Measurements from ENCODE around the gene SPECC1L. TPM values are rescaled to one million over a fixed set of nuclear protein-coding genes. Genes with fewer than 3 reads are reported as not detected.
A peak's percentile ranks its signal among the peaks of the same experiment; 100 is the strongest.

The SPECC1L gene
- total and polyA plus RNA-seq, 3 experiments from 2014 or later: 14.9 to 52.1 (median 51.9) TPM

DNA sequence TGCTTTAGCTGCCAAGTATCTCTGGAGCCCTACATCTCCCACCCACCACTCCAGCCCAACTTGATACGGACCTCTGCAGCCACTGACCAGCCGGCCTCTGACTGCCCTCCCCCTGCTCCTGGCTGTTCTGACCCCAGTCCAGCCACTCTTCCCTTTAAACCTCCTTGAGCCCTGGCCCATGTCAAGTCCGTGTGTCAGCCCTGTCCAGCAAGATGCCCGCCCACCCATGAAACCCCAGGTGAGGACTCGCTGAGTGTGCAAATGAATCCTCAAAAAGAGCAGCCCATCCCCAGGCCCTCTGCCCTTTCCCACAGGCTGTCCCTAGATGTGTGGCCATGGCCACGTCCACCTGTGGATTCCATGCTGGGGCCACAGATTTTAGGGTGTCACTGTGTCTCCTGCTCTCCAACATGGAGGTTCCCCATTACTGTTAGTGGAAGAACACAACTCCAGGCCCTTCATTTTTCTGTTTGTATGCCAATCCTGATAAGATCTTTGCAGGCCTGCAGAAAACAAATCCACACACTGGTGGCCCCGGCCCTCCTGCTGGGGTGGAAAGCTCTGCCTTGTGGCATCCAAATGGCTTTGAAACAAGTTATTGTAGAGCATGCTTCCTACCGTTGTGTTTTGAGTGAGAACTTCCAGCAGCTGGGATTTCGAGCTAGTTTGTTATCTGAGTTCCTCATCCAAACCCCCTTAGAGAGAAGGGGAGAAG is 134.1 kb downstream of the SPECC1L start:
- Mint-ChIP-seq H3K27ac (peak overlapping the region in 2 of 8 donors; percentile 34 to 50), H3K4me1 (peaks cover 47 to 55% (median 49%) of the 10 kb centered on the region in 3 donors), H3K9me3 (no peaks in the 10 kb centered on the region), H3K36me3 (peaks cover 0 to 51% (median 8%) of the 10 kb centered on the region in 3 donors), H3K27me3 (no peaks in the 10 kb centered on the region), H3K4me3 (no peak overlapping the region)
- no peaks in the 10 kb centered on the region for H3K36me3 ChIP-seq (ENCODE audit: insufficient read depth, low read length)
- no peaks in the 10 kb centered on the region for H3K27me3 ChIP-seq (ENCODE audit: insufficient read depth, low read length, poor library complexity, severe bottlenecking)
- peaks cover 28% of the 10 kb centered on the region for H3K4me1 ChIP-seq (ENCODE audit: insufficient read depth, low read length)
- ChIA-PET CTCF (no interaction called here), POLR2A (no interaction called here)
- DNase-seq: no peak
- H3K27ac ChIP-seq (ENCODE audit: low read depth, low read length): no peak overlapping the region
- no peaks in the 10 kb centered on the region for H3K9me3 ChIP-seq (ENCODE audit: low read length)
- no peak overlapping the region for H3K4me3 ChIP-seq (ENCODE audit: low read length)

DNA sequence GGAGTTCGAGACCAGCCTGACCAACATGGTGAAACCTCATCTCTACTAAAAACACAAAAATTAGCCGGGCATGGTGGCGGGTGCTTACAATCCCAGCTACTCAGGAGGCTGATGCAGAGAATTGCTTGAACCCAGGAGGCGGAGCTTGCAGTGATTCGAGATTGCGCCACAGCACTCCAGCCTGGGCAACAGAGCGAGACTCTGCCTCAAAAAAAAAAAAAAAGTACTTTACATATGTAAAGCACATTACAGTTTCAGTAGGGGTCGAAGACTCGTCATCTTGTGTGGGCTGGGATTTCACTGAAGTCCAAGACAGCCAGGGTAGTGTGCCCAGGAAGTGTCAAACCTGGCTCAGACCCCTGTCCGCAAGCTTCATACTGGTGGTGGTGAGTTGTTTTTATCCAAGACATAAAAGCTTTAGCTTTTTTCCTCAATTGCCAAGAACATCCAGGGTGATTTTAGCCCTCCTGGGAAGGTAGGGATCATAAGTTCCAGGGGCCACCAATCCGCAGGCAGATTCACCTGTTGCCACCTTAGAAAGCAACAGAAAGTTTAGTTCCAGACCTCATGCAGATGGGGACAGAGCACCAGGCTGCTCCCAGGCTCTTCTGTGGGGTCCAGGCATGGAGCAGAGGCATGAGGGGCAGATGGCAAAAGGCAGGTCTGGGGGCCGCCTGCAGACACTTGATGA is 135.1 kb downstream of the SPECC1L start:
- H3K36me3 Mint-ChIP-seq: peaks cover 0 to 48% (median 8%) of the 10 kb centered on the region in 3 donors
- peaks cover 36% of the 10 kb centered on the region for H3K4me1 ChIP-seq (ENCODE audit: insufficient read depth, low read length)
- POLR2A ChIA-PET: no interaction called here
- no peak overlapping the region for H3K27ac Mint-ChIP-seq
- CTCF ChIA-PET: no interaction called here
- peaks cover 48 to 56% (median 50%) of the 10 kb centered on the region in 3 donors for H3K4me1 Mint-ChIP-seq
- H3K4me3 ChIP-seq (ENCODE audit: low read length): no peak overlapping the region
- H3K9me3 Mint-ChIP-seq: no peaks in the 10 kb centered on the region
- no peak overlapping the region for H3K27ac ChIP-seq (ENCODE audit: low read depth, low read length)
- H3K4me3 Mint-ChIP-seq: no peak overlapping the region
- no peaks in the 10 kb centered on the region for H3K36me3 ChIP-seq (ENCODE audit: insufficient read depth, low read length)
- H3K27me3 ChIP-seq (ENCODE audit: insufficient read depth, low read length, poor library complexity, severe bottlenecking): no peaks in the 10 kb centered on the region
- no peak for DNase-seq
- H3K9me3 ChIP-seq (ENCODE audit: low read length): no peaks in the 10 kb centered on the region
- no peaks in the 10 kb centered on the region for H3K27me3 Mint-ChIP-seq

DNA sequence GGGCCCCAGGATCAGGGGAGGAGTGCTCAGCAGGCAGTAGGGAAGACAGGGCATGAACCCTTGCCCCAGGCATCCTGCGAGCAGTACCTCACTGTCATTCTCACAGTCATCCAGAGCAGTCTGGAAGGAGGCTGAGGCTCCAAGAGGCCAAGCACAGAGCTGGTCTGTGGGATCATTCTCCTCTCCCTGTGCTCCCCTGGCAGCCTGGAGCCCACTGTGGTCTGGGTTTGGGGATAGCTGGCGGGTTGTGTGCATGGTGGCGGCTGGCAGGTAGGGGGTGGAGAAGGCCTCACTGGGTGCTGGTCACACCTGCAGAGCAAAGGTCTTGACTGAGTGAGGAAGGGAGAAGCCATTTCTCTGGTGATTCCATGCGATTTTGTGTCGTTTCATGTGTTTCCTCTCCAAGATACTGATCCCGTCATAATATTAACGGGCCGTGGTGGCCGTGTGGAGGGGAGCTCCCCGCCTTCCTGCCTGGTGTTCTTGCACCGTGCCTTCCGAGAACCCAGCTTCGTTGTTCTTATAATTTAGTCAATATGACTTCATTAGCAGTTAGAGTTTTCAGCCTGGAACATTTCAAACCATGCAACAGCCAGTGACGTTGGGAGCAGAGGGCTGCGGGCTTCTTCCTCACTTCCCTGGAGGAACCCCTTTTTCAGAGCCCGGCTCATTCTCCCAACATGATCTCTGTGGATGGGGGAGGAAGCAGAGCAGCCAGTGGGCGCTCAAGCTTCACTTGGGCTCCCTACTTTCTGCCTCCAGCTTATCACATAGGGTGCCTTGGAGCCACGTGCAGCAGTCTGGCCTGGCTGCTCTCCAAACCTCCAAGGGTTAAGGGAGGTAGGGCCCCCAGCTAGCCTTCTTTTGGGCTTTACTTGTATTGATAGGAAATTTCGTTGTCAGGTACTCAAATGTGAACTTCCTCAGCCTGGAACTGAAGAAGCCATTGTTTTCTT is 136.0 kb downstream of the SPECC1L start:
- peaks cover 36% of the 10 kb centered on the region for H3K4me1 ChIP-seq (ENCODE audit: insufficient read depth, low read length)
- CTCF ChIA-PET: no interaction called here
- H3K9me3 Mint-ChIP-seq: no peaks in the 10 kb centered on the region

DNA sequence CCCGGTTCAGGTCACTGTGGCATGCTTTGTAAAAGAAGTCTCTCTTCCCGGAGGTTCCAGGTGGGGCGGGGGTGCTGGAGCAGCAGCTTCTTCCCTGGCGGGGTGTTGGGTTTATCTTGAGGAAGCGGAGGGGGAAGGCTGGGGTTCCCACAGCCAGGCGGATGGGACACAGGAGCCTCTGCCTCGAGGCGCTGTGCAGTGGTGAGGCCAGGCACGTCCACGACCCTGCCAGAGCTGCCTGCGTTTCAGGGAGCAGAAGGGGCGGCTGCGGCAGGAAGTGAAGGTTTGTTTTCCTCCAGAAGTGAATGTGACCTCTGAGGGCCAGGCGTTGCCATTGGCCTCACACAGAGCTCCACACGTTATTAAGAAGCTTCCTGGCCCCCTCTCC is 136.6 kb downstream of the SPECC1L start:
- ChIA-PET POLR2A (no interaction called here), CTCF (no interaction called here)
- H3K4me3 ChIP-seq (ENCODE audit: low read length): no peak overlapping the region
- Mint-ChIP-seq H3K36me3 (peaks cover 0 to 42% (median 5%) of the 10 kb centered on the region in 3 donors), H3K4me1 (peaks cover 40 to 48% (median 40%) of the 10 kb centered on the region in 3 donors), H3K27me3 (no peaks in the 10 kb centered on the region), H3K4me3 (peak overlapping the region in 1 of 7 donors; percentile 3), H3K27ac (peak overlapping the region in 2 of 8 donors; percentile 50 to 74), H3K9me3 (no peaks in the 10 kb centered on the region)
- peak in 1 of 5 donors; percentile 31 for DNase-seq
- no peak overlapping the region for H3K27ac ChIP-seq (ENCODE audit: low read depth, low read length)
- peaks cover 36% of the 10 kb centered on the region for H3K4me1 ChIP-seq (ENCODE audit: insufficient read depth, low read length)
- H3K9me3 ChIP-seq (ENCODE audit: low read length): no peaks in the 10 kb centered on the region
- no peaks in the 10 kb centered on the region for H3K27me3 ChIP-seq (ENCODE audit: insufficient read depth, low read length, poor library complexity, severe bottlenecking)
- H3K36me3 ChIP-seq (ENCODE audit: insufficient read depth, low read length): no peaks in the 10 kb centered on the region

More for the DNA sequence above, 136.0 kb downstream of the SPECC1L start:
- Histone ChIP-seq H3K27ac (ENCODE audit: low read depth, low read length) (no peak overlapping the region), H3K4me3 (ENCODE audit: low read length) (no peak overlapping the region), H3K36me3 (ENCODE audit: insufficient read depth, low read length) (no peaks in the 10 kb centered on the region), H3K9me3 (ENCODE audit: low read length) (no peaks in the 10 kb centered on the region), H3K27me3 (ENCODE audit: insufficient read depth, low read length, poor library complexity, severe bottlenecking) (no peaks in the 10 kb centered on the region)
- POLR2A ChIA-PET: no interaction called here
- H3K4me1 Mint-ChIP-seq: peaks cover 40 to 48% (median 41%) of the 10 kb centered on the region in 3 donors
- peak overlapping the region in 3 of 8 donors; percentile 50 to 74 (median 68) for H3K27ac Mint-ChIP-seq
- no peak for DNase-seq
- H3K36me3 Mint-ChIP-seq: peaks cover 0 to 43% (median 6%) of the 10 kb centered on the region in 3 donors
- H3K4me3 Mint-ChIP-seq: peak overlapping the region in 1 of 7 donors; percentile 3
- no peaks in the 10 kb centered on the region for H3K27me3 Mint-ChIP-seq

DNA sequence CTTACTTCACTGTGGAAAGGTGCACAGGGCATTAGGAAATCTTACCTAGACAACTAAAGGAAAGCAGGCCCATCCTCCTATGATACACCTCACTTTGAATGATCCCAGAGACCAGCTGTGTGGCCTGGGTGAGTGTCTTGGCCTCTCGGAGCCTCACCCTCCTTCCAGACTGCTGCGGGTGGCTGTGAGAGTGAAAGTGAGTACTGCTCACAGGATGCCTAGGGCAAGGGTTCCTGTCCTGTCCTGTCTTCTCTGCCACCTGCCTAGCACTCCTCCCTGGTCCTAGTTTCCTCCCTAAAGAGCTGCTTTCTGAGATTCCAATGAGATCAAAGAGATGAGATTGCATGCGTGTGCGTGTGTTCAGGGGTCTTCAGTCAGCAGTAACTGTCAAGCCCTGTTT is 137.3 kb downstream of the SPECC1L start:
- ChIA-PET CTCF (no interaction called here), POLR2A (no interaction called here)
- H3K4me3 Mint-ChIP-seq: no peak overlapping the region
- peaks cover 0 to 43% (median 5%) of the 10 kb centered on the region in 3 donors for H3K36me3 Mint-ChIP-seq
- H3K27me3 ChIP-seq (ENCODE audit: insufficient read depth, low read length, poor library complexity, severe bottlenecking): no peaks in the 10 kb centered on the region
- DNase-seq: no peak
- no peaks in the 10 kb centered on the region for H3K9me3 Mint-ChIP-seq
- H3K27ac Mint-ChIP-seq: peak overlapping the region in 4 of 8 donors; percentile 67 to 83 (median 72)
- peaks cover 40 to 48% (median 40%) of the 10 kb centered on the region in 3 donors for H3K4me1 Mint-ChIP-seq
- H3K4me3 ChIP-seq (ENCODE audit: low read length): no peak overlapping the region
- H3K9me3 ChIP-seq (ENCODE audit: low read length): no peaks in the 10 kb centered on the region
- H3K36me3 ChIP-seq (ENCODE audit: insufficient read depth, low read length): no peaks in the 10 kb centered on the region
- H3K4me1 ChIP-seq (ENCODE audit: insufficient read depth, low read length): peaks cover 36% of the 10 kb centered on the region
- no peaks in the 10 kb centered on the region for H3K27me3 Mint-ChIP-seq
- no peak overlapping the region for H3K27ac ChIP-seq (ENCODE audit: low read depth, low read length)

DNA sequence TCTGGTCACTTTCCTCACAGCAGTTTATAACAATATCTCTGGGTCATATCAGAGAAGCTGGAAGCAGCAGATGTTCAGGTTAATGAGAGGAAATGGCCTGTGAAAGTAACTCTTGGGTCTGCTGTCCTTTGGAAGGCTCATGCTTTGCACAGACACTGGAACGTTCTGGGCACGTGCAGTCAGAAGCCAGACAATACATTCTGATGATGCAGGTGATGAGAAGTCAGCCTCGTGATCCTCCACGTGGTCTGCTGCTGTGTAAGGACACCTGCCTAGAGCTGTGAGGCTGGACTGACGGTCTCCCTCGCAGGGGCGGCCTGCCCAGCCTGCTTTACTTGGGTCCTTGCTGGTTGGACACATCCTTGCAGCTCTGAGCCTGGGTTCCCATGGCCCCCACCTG is 138.0 kb downstream of the SPECC1L start:
- no peak overlapping the region for H3K27ac ChIP-seq (ENCODE audit: low read depth, low read length)
- H3K27ac Mint-ChIP-seq: peak overlapping the region in 2 of 8 donors; percentile 5 to 52
- POLR2A ChIA-PET: no interaction called here

DNA sequence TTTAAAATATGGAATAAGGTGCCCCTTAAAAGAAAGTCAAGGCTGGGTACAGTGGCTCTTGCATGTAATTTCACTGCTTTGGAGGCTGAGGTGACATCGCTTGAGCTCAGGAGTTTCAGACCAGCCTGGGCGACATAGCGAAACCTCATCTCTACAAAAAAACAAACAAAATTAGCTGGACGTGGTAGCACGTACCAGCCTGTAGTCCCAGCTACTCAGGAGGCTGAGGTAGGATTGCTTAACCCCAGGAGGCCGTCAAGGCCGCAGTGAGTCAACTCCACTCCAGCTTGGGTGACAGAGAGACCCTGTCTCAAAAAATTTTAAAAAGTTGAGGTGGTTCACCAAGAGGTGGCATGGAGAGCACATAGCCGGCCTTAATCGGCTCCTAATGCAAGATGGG is 139.1 kb downstream of the SPECC1L start:
- Mint-ChIP-seq H3K4me1 (peaks cover 40 to 48% (median 40%) of the 10 kb centered on the region in 3 donors), H3K36me3 (peaks cover 0 to 44% (median 0%) of the 10 kb centered on the region in 3 donors), H3K4me3 (peak overlapping the region in 6 of 7 donors; percentile 17 to 77 (median 60)), H3K27ac (peak overlapping the region; percentile 4 to 91 (median 70)), H3K27me3 (no peaks in the 10 kb centered on the region), H3K9me3 (no peaks in the 10 kb centered on the region)
- Histone ChIP-seq H3K36me3 (ENCODE audit: insufficient read depth, low read length) (peaks cover 4% of the 10 kb centered on the region), H3K27ac (ENCODE audit: low read depth, low read length) (no peak overlapping the region), H3K27me3 (ENCODE audit: insufficient read depth, low read length, poor library complexity, severe bottlenecking) (no peaks in the 10 kb centered on the region), H3K4me1 (ENCODE audit: insufficient read depth, low read length) (peaks cover 36% of the 10 kb centered on the region), H3K4me3 (ENCODE audit: low read length) (no peak overlapping the region), H3K9me3 (ENCODE audit: low read length) (no peaks in the 10 kb centered on the region)
- ChIA-PET CTCF (interaction anchor here (1.1 to 2.9 kb wide), 2 partner anchors 14 to 76 kb away, joined by 3 to 11 read pairs; no protein-coding TSS in a partner anchor), POLR2A (no interaction called here)
- DNase-seq: peak in 1 of 5 donors; percentile 31

More for the DNA sequence above, 138.0 kb downstream of the SPECC1L start:
- Mint-ChIP-seq H3K9me3 (no peaks in the 10 kb centered on the region), H3K36me3 (peaks cover 0 to 44% (median 5%) of the 10 kb centered on the region in 3 donors), H3K4me1 (peaks cover 40 to 48% (median 40%) of the 10 kb centered on the region in 3 donors), H3K4me3 (no peak overlapping the region), H3K27me3 (no peaks in the 10 kb centered on the region)
- CTCF ChIA-PET: interaction anchor here (0.8 to 2.9 kb wide), 2 partner anchors 15 to 78 kb away, joined by 3 to 11 read pairs; no protein-coding TSS in a partner anchor
- no peak for DNase-seq
- no peak overlapping the region for H3K4me3 ChIP-seq (ENCODE audit: low read length)
- H3K36me3 ChIP-seq (ENCODE audit: insufficient read depth, low read length): no peaks in the 10 kb centered on the region
- H3K4me1 ChIP-seq (ENCODE audit: insufficient read depth, low read length): peaks cover 36% of the 10 kb centered on the region
- H3K27me3 ChIP-seq (ENCODE audit: insufficient read depth, low read length, poor library complexity, severe bottlenecking): no peaks in the 10 kb centered on the region
- H3K9me3 ChIP-seq (ENCODE audit: low read length): no peaks in the 10 kb centered on the region

Measured in CD8-positive, alpha-beta memory T cell (primary cell).